ENCODE results near the gene ATP2A3. TPM values are rescaled to one million over a fixed set of nuclear protein-coding genes. Genes with fewer than 3 reads are reported as not detected.

The ATP2A3 gene
- total RNA-seq, 6 experiments from 2014 or later: 1.5 to 4.3 (median 2.3) TPM

GRCh38 chr17:3896108-3896967 is 67.9 kb downstream of the ATP2A3 start:
- no peaks in the 10 kb centered on the region for H3K36me3 ChIP-seq
- no peak overlapping the region for H3K27ac ChIP-seq
- TF ChIP-seq CTCF (IDR thresholded peaks at IDR 0.05) (no peak), POLR2A (IDR thresholded peaks at IDR 0.05) (no peak)
- ATAC-seq: no peak
- no peak overlapping the region for H3K4me3 ChIP-seq
- WGBS (ENCODE audit: insufficient coverage, low coverage, low lambda C conversion rate, missing lambda C conversion rate): 77% methylated on average over 7 of the region's 15 CpGs
- no peak for DNase-seq
- H3K4me1 ChIP-seq: peaks cover 0 to 11% (median 3%) of the 10 kb centered on the region in 4 donors
- intact Hi-C loops (cut with DNase I): no loop called here
- no peaks in the 10 kb centered on the region for H3K9me3 ChIP-seq
- no peaks in the 10 kb centered on the region for H3K27me3 ChIP-seq

GRCh38 chr17:3895354-3895753 is 68.9 kb downstream of the ATP2A3 start:
- Histone ChIP-seq H3K36me3 (no peaks in the 10 kb centered on the region), H3K9me3 (no peaks in the 10 kb centered on the region), H3K4me1 (peaks cover 0 to 11% (median 3%) of the 10 kb centered on the region in 4 donors), H3K27ac (no peak overlapping the region), H3K4me3 (no peak overlapping the region), H3K27me3 (no peaks in the 10 kb centered on the region)
- DNase-seq (no peak), ATAC-seq (no peak)
- TF ChIP-seq POLR2A (IDR thresholded peaks at IDR 0.05) (no peak), CTCF (IDR thresholded peaks at IDR 0.05) (no peak)
- intact Hi-C loops (cut with DNase I): no loop called here
- WGBS (ENCODE audit: insufficient coverage, low coverage, low lambda C conversion rate, missing lambda C conversion rate): 94% methylated on average over 3 of the region's 3 CpGs

- Histone ChIP-seq H3K27me3 (no peaks in the 10 kb centered on the region), H3K27ac (no peak overlapping the region), H3K4me3 (no peak overlapping the region), H3K36me3 (no peaks in the 10 kb centered on the region), H3K4me1 (peaks cover 0 to 11% (median 3%) of the 10 kb centered on the region in 4 donors), H3K9me3 (no peaks in the 10 kb centered on the region)
- ATAC-seq: peak; percentile 1 to 16 (median 6)
- no peak for DNase-seq
- WGBS (ENCODE audit: insufficient coverage, low coverage, low lambda C conversion rate, missing lambda C conversion rate): 61% methylated on average over 2 of the region's 2 CpGs
- TF ChIP-seq POLR2A (IDR thresholded peaks at IDR 0.05) (no peak), CTCF (IDR thresholded peaks at IDR 0.05) (no peak)
- intact Hi-C loops (cut with DNase I): no loop called here
Measured at GRCh38 chr17:3894911-3895343, 69.3 kb downstream of the ATP2A3 start.

GRCh38 chr17:3894188-3894587 is 70.0 kb downstream of the ATP2A3 start:
- DNase-seq (no peak), ATAC-seq (no peak)
- Histone ChIP-seq H3K4me1 (peaks cover 0 to 11% (median 3%) of the 10 kb centered on the region in 4 donors), H3K4me3 (no peak overlapping the region), H3K36me3 (no peaks in the 10 kb centered on the region), H3K27me3 (no peaks in the 10 kb centered on the region), H3K9me3 (no peaks in the 10 kb centered on the region), H3K27ac (no peak overlapping the region)
- WGBS (ENCODE audit: insufficient coverage, low coverage, low lambda C conversion rate, missing lambda C conversion rate): 59% methylated on average over 4 of the region's 5 CpGs
- intact Hi-C loops (cut with DNase I): no loop called here
- TF ChIP-seq POLR2A (IDR thresholded peaks at IDR 0.05): no peak
- no peak for TF ChIP-seq CTCF (IDR thresholded peaks at IDR 0.05)
